Prostate gland (tissue), 2 donors: ENCODE data around the gene HCN4.

Experiments
- POLR2A ChIP-seq: fragments of 450-650 bp; IDR thresholded peaks from one replicate; pipeline ENCODE4 v1.6.1; 2016; ENCODE audit warnings: antibody characterized with exemption, mild to moderate bottlenecking
- POLR2AphosphoS5 ChIP-seq: sonication (generic); formaldehyde crosslinking; IDR thresholded peaks from one replicate; pipeline ENCODE4 v1.6.1; 2017; ENCODE audit warnings: antibody characterized with exemption
- TF ChIP-seq, protein P1 (sequence below), 4 experiments: fragments of 200-600 bp in 2 of 4; fragments of 450-650 bp in 2 of 4; sonication (generic) in 2 of 4; IDR thresholded peaks; 1 replicate in 3 of 4; 2 replicates in 1 of 4; pipeline ENCODE4 v1.5.1; 2016 to 2019; ENCODE audit warnings: antibody characterized with exemption in 4 of 4, mild to moderate bottlenecking in 2 of 4, moderate library complexity in 2 of 4

DNA sequence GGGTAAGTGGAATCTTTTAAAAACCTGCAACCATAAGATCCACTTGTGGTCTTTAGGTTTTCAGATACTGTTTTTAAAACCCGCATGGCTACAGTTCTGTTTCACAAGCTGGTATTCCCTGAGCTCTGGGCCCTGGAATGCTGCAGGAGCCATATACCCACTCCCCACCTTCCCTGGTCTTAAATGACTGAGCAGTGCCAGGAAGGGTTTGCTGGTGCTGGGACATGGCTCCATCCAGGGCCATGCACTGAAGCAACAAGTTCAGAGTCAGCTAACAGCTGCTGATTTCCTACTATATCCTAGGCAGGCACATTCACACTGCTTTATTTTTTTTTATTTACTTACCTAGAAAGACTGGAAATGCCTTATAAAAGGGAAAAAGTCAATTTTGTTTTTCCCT, 77.3 kb downstream of the HCN4 start:
- TF ChIP-seq POLR2A, result no peak
- TF ChIP-seq, protein P1, sequence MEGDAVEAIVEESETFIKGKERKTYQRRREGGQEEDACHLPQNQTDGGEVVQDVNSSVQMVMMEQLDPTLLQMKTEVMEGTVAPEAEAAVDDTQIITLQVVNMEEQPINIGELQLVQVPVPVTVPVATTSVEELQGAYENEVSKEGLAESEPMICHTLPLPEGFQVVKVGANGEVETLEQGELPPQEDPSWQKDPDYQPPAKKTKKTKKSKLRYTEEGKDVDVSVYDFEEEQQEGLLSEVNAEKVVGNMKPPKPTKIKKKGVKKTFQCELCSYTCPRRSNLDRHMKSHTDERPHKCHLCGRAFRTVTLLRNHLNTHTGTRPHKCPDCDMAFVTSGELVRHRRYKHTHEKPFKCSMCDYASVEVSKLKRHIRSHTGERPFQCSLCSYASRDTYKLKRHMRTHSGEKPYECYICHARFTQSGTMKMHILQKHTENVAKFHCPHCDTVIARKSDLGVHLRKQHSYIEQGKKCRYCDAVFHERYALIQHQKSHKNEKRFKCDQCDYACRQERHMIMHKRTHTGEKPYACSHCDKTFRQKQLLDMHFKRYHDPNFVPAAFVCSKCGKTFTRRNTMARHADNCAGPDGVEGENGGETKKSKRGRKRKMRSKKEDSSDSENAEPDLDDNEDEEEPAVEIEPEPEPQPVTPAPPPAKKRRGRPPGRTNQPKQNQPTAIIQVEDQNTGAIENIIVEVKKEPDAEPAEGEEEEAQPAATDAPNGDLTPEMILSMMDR (IDR thresholded peaks at IDR 0.05), result no peak
- no peak for TF ChIP-seq POLR2AphosphoS5
